ENCODE results near the gene ACTR3.

GRCh38 chr2:113977060-113977659, 87.3 kb downstream of the ACTR3 start:
- TF ChIP-seq, protein P1, sequence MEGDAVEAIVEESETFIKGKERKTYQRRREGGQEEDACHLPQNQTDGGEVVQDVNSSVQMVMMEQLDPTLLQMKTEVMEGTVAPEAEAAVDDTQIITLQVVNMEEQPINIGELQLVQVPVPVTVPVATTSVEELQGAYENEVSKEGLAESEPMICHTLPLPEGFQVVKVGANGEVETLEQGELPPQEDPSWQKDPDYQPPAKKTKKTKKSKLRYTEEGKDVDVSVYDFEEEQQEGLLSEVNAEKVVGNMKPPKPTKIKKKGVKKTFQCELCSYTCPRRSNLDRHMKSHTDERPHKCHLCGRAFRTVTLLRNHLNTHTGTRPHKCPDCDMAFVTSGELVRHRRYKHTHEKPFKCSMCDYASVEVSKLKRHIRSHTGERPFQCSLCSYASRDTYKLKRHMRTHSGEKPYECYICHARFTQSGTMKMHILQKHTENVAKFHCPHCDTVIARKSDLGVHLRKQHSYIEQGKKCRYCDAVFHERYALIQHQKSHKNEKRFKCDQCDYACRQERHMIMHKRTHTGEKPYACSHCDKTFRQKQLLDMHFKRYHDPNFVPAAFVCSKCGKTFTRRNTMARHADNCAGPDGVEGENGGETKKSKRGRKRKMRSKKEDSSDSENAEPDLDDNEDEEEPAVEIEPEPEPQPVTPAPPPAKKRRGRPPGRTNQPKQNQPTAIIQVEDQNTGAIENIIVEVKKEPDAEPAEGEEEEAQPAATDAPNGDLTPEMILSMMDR (IDR thresholded peaks at IDR 0.05; ENCODE audit: borderline replicate concordance, extremely low read depth, low read length, poor library complexity, severe bottlenecking) = no peak
- TF ChIP-seq EZH2 (IDR thresholded peaks at IDR 0.05; ENCODE audit: borderline replicate concordance, low read depth, low read length, severe bottlenecking) = no peak

Data from DND-41 (cell line).